Mesenteric fat pad (tissue), 1 donor: Measurements from ENCODE around the gene KPNA2. TPM values are rescaled to one million over a fixed set of nuclear protein-coding genes. Genes with fewer than 3 reads are reported as not detected.
"Not testable (repeated sequence)": the region's sequence is repeated elsewhere in the genome, so short reads cannot be mapped to it uniquely, and the experiment has no call there.

Source experiments
- DNase-seq: peaks from one replicate; pipeline ENCODE4 v3.0.0-alpha.2; 2020; ENCODE audit warnings: low spot score
- long read RNA-seq: library from polyadenylated mRNA; unstranded; transcript quantifications from one replicate; pipeline ENCODE4 v2.0.0, GENCODE V29; 2020
- total RNA-seq: library from RNA; stranded (reverse); fragmentation: NEBNext Ultra II Directional; extraction: Animal tissue kit (Norgen Biotek cat#: 25700); gene quantifications from one replicate; pipeline ENCODE4 v1.2.1, GENCODE V29; 2021
- donor health status: DM: yes; HTN: yes; CAD: no.

The KPNA2 gene
- total RNA-seq = 37.9 TPM
- long read RNA-seq, transcript KPNA2-201 (11 exons, 2,181 nt) = major isoform, 117 of 141 reads
- long read RNA-seq, partial matches to known transcripts = 17 of 141 reads
- long read RNA-seq, other reads (novel, unspliced or antisense) = 7 of 141 reads

DNA sequence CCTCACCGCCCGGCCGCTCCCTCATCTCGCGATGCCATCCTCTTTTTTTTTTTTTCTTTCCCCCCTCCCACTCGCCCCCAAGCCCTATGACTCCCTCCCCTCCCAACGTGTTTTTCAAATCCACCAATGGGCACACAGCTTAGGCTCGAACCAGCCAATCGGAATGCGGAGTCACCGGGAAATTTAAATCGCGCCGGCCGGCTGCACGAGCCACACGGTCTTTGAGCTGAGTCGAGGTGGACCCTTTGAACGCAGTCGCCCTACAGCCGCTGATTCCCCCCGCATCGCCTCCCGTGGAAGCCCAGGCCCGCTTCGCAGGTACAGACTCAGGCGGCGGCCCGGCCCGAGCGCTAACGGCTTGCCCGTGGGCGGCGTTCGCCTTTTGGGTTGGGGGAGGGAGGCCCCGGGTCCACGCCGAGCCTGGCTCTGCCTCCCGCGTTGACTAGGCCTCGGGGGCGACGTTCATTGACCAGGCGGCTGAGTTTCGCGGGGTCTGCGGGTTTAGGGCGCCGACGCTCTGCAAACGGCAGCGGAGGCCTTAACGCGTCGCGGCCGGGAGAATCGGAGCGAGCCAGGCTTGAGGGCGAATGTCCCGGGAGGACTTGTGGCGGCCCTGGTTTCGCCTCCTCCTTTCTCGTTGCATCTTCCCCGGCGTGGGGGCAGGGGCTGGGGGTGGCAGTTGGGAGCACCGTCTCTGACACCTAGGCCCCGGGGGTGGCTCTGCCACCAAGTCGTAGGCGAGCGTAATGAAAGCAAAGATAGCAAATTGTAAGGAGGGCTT lies at the start of gene KPNA2:
TSS of gene KPNA2 (plus strand) at position 213 of the 781 bp plus-strand sequence. CDS start 1,398 bp downstream, outside the sequence.
- peak; percentile 95 for DNase-seq

DNA sequence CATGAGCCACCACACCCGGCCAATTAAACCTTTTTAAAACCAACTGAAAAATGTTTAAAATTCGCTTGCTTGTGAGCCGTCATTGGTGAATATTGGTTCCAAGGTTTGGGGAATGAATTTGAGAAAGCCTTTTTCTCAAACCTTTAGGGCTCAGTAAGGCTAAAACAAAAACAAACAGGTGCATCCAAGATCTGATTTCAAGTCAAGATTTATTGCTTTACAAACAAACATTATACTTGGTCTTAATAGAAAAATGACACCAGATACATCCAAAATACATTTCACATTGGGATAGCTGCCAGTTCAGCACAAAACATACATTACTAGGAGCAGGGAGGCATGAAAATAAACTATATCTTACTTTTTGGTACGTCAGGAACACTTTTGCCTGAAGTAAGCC lies 44.6 kb upstream of the KPNA2 start:
- DNase-seq = no peak

DNA sequence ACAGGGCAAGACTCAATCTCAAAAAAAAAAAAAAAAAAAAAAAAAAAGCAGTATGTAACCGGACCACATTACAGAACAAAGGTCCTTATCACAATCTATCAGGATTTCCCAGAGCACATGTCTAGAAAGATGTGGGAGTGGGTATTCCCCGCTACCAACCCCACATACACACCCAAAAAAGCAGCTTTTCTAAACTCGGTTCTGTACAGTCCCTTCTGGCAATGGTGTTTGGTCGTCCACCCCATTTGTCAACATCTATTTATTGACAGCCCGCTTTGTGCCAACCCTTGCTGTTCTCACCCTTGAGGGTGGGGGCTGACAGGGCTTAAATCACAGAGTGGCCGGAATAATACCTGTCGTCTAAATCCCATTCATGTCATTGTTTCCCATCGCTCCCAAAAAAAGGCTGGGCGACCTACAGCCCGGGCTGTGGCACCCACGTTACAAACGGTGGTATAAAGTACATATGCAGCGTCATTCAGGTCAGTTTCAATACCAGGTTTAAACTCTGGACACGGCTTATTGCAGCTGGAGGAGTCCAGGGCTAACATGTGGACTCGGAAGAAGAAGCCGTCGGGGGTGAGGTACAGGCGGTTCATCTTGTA lies 42.9 kb upstream of the KPNA2 start:
- no peak for DNase-seq

DNA sequence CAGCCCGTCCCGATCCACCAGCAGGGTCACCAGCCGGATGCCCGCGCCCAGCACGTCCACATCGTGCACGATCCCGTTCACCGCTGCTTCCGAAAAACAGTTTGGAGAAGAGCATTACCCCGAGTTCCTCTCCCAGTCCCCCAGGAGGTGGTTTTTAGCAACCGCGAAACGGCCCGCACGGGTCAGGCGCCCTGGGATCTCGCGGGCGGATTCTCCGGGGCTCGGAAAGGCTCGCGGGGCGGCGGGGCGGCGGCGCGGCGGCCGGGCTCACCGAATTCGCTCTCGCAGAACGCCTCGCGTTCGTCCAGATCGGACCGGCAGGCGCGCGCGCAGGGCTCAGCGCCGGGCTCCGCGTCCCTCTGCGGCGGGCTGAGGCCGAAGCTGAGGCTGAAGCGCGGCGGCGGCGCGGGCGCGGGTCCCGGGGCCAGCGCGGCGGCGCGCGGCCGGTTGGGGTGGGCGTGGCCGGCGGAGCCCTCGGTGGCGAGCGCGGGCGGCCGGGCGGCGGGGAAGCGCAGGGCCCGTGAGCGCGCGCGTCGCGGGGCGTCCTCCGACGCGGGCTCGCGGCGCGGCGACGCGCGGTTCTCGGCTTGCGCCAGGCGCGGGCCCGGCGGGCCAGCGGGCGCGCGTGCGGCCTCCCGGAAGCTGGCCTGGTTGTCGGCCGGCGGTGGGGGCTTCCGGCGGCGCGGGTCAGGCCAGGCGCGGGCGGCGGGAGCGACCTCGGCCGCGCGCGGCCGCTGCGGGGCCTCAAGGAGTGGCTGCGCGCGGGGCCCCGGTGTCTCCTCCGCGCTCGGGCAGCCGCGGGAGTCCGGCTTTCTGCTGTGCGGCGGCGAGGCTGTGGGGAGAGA lies 42.2 kb upstream of the KPNA2 start:
- DNase-seq = peak; percentile 93

DNA sequence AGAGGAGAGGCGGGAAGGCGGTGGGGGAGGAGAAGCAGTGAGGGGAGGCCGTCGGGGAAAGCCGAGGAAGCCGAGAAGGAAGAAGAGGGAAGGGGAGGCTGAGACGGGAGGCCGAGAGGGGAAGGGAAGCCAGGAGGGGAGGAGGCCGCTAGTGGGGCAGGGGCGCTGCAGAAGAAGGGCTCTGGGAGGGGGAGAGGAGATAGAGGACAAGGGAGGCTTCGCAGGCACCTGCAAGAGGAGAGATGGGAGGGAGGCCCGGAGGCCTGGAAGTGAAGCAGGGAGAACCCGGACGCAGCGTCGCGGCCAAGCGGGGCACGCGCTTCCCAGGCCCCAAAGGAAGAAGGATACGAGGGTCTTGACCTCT lies 41.6 kb upstream of the KPNA2 start:
- DNase-seq = no peak

DNA sequence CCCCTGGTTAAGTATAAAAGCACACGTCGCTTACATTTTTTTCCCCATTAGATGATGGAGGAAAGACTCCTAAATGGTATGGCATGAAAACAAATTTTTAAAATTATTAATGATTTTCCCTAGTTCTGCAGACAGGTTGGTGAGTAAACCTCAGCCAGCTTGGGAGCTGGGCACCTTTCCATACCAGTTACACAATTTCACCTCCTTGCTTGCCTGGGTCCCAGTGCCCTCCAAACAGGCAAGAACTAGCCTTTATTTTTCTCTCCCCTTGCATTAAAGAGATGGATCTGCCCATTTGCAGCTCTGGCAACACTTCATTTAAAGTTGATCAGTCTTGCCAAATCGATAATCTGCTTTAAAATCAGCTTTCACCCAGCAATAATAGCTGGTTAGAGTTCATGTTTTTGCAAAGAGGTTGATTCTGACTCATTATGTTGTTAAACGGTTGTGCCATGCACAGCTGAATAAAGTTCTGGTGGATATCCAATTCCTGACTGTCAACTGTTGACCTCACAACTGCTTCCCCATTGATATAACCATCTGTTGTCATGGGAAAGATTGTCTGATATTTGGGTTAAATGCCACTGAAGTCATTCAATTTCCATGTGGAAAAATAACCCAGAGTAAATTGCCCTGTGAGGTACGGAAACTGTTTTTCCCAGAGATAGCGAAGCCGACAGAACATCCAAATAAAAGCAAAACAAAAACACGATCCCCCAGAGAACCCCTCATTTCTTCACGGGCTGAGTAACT lies 40.5 kb upstream of the KPNA2 start:
- no peak for DNase-seq

DNA sequence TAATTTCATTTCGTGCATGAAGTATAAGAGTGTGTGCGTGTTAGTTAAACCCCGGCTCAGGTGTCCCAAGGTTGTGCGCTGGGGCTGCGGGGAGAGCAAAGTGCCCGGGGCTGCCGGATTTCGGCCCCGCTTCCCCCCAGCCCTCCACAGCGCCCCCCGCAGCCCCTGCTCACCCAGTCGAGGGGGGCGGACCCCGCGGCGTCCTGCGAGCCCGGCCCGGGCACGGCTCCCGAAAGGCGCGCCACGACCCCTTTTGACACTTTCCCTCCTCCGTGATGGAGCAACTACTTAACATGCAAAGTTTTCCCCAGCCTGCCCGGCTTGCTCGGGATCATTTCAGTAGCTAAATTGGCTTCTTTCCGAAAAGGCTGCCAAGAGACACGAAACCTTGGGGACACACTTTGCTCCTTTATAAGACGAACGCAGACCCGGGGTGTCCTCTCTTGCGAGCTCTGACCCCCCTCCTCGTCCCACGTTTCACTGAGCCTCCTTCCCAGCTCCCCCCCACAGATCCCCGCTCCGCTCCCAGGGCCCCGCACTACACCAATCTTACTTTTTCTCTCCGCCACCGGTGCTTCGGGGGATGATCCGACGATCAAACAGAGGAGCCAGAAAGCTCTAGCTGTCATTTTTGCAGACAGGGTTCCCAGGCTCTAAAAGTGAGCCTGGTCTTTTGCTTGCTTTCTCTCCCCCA lies 39.8 kb upstream of the KPNA2 start:
- no peak for DNase-seq

DNA sequence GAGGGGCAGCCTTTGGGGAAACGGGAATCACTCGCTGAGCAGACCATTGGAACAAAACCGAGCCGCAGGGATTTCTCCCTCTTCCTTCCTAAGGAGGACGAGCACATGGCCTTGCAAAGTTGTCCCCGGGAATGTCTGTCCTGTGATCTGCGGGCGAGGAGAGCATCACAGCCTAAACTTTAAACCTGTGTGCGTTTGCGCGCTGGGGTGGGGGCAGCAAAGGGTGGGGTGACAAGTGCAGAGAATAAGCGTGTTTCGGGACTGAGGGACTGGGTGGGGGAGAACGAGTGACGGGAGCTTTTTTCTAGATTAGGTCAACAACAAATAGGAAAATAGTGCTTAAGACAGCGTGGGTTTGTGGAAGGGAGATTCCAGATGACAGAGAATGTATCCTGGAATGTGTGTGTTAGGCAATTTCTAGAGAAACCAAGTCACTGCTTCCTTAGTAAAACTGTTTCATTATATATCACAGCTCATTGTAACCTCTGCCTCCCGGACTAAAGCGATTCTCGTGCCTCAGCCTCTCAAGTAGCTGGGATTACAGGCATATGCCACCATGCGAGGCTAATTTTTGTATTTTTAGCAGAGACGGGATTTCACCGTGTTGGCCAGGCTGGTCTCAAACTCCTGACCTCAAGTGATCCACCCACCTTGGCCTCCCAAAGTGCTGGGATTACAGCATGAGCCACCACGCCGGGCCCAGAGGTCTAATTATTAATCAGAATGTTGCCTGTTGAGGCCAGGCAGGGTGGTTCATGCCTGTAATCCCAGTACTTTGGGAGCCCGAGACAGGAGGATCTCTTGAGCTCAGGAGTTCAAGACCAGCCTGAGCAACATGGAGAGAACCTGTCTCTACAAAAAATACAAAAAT lies 39.0 kb upstream of the KPNA2 start, which contains the start of gene C17orf58:
TSS of gene C17orf58 (minus strand) at position 169 of the 871 bp plus-strand sequence. CDS start 271 bp downstream, outside the sequence.
- DNase-seq = not testable (repeated sequence)

DNA sequence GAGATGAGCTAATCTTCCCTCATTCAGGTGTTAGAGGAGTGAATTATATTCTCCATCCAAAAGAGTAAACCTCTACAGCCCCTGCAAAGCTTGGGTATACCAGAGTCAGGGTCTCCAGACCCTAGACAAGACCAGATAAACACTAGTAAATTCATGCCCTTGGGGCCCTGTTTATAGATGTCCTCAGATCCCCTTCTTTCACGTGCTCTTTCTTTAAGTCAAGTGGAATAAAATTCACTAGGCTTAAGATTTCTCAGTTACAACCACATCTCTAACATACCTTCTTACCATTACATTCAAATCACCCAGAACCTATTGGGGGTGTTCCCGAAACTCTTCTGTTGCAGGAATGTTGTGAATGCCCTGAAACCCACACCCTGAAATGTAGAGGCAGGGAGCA lies 37.1 kb upstream of the KPNA2 start:
- DNase-seq = no peak

DNA sequence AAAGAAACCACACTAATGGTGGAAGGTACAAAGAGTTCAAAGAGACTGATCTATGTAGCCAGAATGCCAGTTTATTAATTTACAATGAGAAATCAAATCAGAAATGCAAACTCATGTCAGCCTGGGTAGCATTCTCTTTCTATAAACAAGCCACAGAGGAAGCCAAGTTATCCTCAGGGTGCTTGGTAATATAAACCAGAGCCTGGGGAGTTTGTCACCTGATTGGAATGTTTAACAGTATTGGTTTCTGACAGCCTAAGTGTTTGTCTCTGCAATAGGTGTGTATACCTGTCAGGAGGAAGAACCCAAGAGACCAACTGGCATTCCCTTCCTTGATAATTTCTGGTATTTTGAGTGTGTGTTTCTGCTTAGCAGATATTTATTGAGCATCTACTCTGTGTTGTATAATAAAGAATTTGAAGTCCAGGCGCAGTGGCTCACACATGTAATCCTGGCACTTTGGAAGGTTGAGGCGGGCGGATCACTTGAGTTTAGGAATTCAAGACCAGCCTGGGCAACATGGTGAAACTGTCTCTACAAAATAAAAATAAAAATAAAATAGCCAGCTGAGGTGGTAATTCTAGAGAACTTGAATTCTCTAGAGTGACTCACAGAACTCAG lies 36.1 kb upstream of the KPNA2 start:
- no peak for DNase-seq

DNA sequence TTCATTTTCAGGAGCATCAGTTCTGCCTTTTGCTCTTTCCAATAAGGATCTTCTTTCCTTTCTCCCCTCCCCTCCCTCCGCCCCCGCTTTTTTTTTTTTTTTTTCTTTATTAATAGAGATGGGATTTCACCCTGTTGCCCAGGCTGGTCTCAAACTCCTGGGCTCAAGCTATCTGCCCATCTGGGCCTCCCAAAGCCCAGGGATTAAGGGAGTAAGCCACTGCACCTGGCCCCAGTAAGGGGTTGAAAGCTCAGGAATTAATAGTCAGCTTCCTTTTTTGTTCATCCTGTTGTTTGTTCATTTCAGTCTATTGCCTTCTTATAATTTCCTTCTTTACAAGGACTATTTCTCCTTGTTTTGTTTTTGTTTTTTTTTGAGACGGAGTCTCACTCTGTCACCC lies 31.3 kb upstream of the KPNA2 start:
- no peak for DNase-seq

DNA sequence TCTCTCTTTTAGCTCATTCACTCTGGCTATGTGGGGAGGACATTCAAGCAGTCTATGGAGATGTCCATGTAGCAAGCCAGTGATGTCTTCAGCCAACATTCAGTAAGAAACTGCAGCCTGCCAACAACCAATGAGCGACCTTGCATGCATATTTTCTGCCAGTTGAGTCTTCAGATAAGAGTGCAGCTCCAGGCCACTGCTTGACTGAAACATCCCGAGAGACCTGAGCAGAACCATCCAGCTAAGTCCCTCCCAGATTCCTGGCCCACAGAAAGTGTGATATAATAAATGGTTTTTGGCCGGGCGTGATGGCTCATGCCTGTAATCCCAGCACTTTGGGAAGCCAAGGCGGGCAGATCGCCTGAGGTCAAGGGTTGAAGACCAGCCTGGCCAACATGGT lies 28.7 kb upstream of the KPNA2 start:
- DNase-seq = no peak

DNA sequence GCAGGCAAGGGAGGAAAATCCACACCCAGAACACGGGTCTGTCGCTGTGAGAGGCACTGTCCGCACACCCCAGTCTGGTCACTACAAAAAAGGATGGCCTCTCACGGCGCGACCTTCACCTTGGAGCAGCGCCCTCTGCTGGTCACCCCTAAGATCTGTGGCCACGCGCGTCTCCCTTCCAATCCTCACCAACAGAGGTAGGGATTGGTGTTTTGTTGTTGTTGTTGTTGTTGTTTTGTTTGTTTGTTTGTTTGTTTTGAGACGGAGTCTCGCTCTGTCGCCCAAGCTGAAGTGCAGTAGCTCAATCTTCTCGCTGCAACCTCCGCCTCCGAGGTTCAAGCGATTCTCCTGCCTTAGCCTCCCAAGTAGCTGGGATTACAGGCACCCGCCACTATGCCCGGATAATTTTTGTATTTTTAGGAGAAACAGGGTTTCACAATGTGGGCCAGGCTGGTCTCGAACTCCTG lies 24.3 kb upstream of the KPNA2 start:
- DNase-seq = no peak

DNA sequence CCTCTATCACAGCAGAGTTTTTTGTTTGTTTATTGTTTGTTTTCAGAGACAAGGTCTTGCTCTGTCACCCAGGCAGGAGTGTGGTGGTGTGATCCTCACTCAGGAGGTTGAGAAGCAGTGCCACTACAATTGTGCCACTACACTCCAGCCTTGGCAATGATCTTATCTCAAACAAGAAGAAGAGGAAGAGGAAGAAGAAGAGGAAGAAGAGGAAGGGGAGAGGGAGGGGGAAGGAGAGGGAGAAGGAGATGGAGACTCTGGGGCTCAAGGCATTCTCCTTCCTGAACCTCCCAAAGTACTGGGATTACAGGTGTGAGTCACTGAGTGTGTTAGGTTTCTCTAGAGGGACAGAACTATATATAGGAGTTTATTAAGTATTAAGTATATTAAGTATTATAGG lies 22.1 kb upstream of the KPNA2 start:
- no peak for DNase-seq

DNA sequence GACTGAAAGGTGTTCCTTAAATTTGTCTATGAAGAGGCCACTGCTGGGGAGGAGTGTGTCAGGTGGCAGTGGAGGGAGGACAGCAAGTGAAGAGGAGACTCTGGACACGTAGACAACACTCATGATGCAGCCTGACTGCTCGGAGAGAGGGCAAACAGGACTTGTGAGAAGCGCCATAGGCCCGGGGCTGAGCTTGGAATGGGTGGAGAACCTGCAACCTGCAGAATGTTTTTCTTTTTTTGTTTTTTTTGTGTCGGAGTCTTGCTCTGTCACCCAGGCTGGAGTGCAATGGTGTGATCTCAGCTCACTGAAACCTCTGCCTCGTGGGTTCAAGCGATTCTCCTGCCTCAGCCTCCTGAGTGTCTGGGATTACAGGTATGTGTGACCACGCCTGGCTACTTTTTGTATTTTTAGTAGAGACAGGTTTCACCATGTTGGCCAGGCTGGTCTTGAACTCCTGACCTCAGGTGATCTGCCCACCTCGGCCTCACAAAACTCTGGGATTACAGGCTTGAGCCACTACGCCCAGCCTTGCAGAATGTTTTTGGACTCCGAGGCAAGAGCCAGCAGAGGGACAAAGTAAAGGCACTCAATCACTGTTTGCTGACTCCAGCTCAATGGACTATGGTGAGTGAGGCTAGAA lies 20.3 kb upstream of the KPNA2 start:
- peak; percentile 76 for DNase-seq

DNA sequence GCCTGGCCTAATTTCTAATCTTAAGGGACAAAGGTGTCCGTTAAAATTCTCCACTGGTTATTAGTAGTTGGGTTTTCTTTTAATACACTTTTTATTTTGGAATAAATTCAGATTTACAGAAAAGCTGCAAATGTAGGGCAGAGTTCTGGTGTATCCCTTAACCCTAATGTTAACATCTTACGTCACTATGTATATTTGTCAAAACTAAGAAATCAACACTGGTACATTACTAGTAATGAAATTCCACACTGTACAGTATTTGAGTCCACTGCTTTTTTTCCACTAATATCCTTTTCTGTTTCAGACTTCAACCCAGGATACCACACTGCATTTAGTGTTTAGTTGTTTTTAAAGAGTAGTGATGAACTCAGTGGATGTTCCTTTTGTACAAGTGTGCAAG lies 18.7 kb upstream of the KPNA2 start:
- no peak for DNase-seq

DNA sequence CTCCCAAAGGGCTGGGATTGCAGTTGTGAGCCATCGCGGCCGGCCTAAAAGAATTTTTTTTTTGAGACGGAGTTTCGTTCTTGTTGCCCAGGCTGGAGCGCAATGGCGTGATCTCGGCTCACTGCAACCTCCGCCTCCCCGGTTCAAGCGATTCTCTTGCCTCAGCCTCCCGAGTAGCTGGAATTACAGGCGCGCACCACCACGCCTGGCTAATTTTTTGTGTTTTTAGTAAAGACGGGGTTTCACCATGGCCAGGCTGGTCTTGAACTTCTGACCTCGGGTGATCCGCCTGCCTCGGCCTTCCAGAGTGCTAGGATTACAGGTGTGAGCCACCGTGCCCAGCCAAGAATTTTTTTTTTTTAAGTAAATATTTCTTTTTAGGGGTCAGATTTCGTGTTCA lies 17.0 kb upstream of the KPNA2 start:
- DNase-seq = not testable (repeated sequence)

DNA sequence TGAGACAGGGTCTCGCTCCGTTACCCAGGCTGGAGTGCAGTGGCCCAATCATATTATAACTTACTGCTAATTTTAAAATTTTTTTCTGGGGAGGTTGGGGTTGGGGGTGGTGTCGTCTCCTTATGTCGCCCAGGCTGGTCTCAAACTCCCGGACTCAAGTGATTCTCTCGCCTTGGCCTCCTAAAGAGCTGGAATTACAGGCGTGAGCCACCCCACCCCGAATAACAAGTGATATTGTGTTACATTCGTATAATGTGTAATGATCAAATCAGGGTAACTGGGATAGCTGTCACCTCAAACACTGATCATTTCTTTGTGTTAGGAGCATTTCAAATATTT lies 16.2 kb upstream of the KPNA2 start:
- DNase-seq = no peak
